ENCODE measurements around the gene SCYGR6. TPM values are rescaled to one million over a fixed set of nuclear protein-coding genes. Genes with fewer than 3 reads are reported as not detected.
"Not testable (repeated sequence)": the region's sequence is repeated elsewhere in the genome, so short reads cannot be mapped to it uniquely, and the experiment has no call there.

Gene SCYGR6
- total RNA-seq, 1 experiment from 2014 or later, result not detected

DNA sequence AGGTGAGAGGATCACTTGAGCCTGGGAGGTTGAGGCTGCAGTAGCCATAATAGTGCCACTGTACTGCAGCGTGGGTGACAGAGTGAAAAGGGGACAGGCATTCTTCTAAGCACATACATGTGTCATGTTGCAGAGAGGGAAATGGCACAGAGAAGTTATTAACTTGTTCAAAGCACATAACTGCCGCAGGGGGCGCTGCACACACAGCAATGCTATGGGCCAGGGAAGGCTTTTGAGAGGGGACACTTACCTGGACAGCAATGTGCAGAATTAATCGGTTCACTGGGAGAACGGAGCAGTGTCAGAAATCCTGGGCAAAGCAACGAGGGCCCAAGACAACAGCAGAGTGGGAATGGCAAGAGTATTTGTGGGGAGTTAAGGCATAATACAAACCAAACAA lies 23.5 kb upstream of the SCYGR6 start:
- intact Hi-C loops (cut with micrococcal nuclease; ENCODE audit: unreplicated experiment), result no loop called here
- DNase-seq, result no peak
- Histone ChIP-seq H3K79me2 (ENCODE audit: low read depth) (no peaks in the 10 kb centered on the region), H3K9me3 (ENCODE audit: insufficient read depth, low read depth) (no peaks in the 10 kb centered on the region), H2AFZ (no peak overlapping the region), H3K27me3 (ENCODE audit: insufficient read depth, low read depth) (no peaks in the 10 kb centered on the region), H3K4me3 (no peak overlapping the region), H3K4me2 (no peak overlapping the region), H3F3A (ENCODE audit: insufficient read depth, low read depth) (no peaks in the 10 kb centered on the region), H4K20me1 (ENCODE audit: insufficient read depth) (no peaks in the 10 kb centered on the region), H3K36me3 (ENCODE audit: low read depth) (no peaks in the 10 kb centered on the region), H3K4me1 (replicated peaks; ENCODE audit: insufficient read depth) (no peaks in the 10 kb centered on the region), H3K9me2 (ENCODE audit: insufficient read depth) (no peaks in the 10 kb centered on the region), H3K27ac (no peak overlapping the region)
- POLR2A ChIA-PET (ENCODE audit: unreplicated experiment), result no interaction called here
- no TSS peak for BruUV-seq (replicated peaks)
- TF ChIP-seq, protein P1, sequence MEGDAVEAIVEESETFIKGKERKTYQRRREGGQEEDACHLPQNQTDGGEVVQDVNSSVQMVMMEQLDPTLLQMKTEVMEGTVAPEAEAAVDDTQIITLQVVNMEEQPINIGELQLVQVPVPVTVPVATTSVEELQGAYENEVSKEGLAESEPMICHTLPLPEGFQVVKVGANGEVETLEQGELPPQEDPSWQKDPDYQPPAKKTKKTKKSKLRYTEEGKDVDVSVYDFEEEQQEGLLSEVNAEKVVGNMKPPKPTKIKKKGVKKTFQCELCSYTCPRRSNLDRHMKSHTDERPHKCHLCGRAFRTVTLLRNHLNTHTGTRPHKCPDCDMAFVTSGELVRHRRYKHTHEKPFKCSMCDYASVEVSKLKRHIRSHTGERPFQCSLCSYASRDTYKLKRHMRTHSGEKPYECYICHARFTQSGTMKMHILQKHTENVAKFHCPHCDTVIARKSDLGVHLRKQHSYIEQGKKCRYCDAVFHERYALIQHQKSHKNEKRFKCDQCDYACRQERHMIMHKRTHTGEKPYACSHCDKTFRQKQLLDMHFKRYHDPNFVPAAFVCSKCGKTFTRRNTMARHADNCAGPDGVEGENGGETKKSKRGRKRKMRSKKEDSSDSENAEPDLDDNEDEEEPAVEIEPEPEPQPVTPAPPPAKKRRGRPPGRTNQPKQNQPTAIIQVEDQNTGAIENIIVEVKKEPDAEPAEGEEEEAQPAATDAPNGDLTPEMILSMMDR (conservative IDR thresholded peaks at IDR 0.05), result no peak
- no peak for TF ChIP-seq EZH2 (IDR thresholded peaks at IDR 0.05; ENCODE audit: low read depth)
- CTCF ChIA-PET, result no interaction called here

DNA sequence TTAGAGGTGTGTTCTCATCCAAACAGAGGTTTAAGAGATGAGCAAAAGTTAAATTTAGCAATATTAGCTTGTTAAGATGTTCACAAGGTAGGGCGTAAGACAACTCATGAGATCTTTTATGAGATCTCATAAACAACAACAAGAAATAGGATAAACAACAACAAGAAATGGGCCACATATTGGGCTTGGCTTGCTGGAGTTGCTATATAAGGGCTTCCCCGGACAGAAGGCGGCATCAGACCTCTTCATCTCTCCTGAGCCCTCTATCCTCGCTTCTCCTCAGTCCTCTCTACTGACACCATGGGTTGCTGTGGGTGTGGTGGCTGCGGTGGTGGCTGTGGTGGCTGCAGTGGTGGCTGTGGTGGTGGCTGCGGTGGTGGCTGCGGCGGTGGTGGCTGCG lies 21.0 kb upstream of the SCYGR6 start, which contains the start of gene SCYGR8:
SCYGR8 (plus strand) TSS at position 301 of the 400 bp plus-strand sequence; CDS start at position 301, 0 bp downstream.
- BruUV-seq (replicated peaks), result no TSS peak
- Histone ChIP-seq H3K9me2 (ENCODE audit: insufficient read depth) (no peaks in the 10 kb centered on the region), H3K4me2 (no peak within 1 kb of the TSS), H3K27ac (no peak within 1 kb of the TSS), H3K27me3 (ENCODE audit: insufficient read depth, low read depth) (no peaks in the 10 kb centered on the region), H4K20me1 (ENCODE audit: insufficient read depth) (no peaks in the 10 kb centered on the region), H3F3A (ENCODE audit: insufficient read depth, low read depth) (no peaks in the 10 kb centered on the region), H2AFZ (no peak within 1 kb of the TSS), H3K79me2 (ENCODE audit: low read depth) (no peaks in the 10 kb centered on the region), H3K4me3 (no peak within 1 kb of the TSS), H3K36me3 (ENCODE audit: low read depth) (no peaks in the 10 kb centered on the region), H3K9me3 (ENCODE audit: insufficient read depth, low read depth) (no peaks in the 10 kb centered on the region), H3K4me1 (replicated peaks; ENCODE audit: insufficient read depth) (no peaks in the 10 kb centered on the region)
- no peak for DNase-seq
- intact Hi-C loops (cut with micrococcal nuclease; ENCODE audit: unreplicated experiment), result no loop called here
- POLR2A ChIA-PET (ENCODE audit: unreplicated experiment), result no interaction called here
- TF ChIP-seq EZH2 (IDR thresholded peaks at IDR 0.05; ENCODE audit: low read depth), result no peak
- TF ChIP-seq, protein P1 (conservative IDR thresholded peaks at IDR 0.05), result no peak
- CTCF ChIA-PET, result no interaction called here

DNA sequence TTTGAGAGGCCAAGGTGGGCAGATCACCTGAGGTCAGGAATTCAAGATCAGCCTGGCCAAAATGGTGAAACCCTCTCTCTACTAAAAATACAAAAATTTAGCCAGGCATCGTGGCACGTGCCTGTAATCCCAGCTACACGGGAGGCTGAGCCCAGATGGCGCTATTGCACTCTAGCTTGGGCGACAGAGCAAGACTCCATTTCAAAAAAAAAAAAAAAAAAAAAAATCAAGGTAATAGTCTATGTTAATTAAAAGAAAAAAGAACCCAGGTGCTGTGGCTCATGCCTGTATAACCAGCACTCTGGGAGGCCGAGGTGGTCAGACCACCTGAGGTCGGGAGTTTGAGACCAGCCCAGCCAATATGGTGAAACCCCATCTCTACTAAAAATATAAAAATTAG lies 16.1 kb upstream of the SCYGR6 start:
- intact Hi-C loops (cut with micrococcal nuclease; ENCODE audit: unreplicated experiment); H3F3A ChIP-seq (ENCODE audit: insufficient read depth, low read depth); DNase-seq; H3K27me3 ChIP-seq (ENCODE audit: insufficient read depth, low read depth); H3K27ac ChIP-seq; H3K79me2 ChIP-seq (ENCODE audit: low read depth); BruUV-seq (replicated peaks); H3K36me3 ChIP-seq (ENCODE audit: low read depth); H3K4me1 ChIP-seq (replicated peaks; ENCODE audit: insufficient read depth); H3K4me3 ChIP-seq; H4K20me1 ChIP-seq (ENCODE audit: insufficient read depth); H2AFZ ChIP-seq; POLR2A ChIA-PET (ENCODE audit: unreplicated experiment); H3K9me3 ChIP-seq (ENCODE audit: insufficient read depth, low read depth); H3K9me2 ChIP-seq (ENCODE audit: insufficient read depth); H3K4me2 ChIP-seq: not testable (repeated sequence)
- TF ChIP-seq, protein P1 (conservative IDR thresholded peaks at IDR 0.05), result peak; percentile 30; the same call in 1 of the 2 replicates
- CTCF ChIA-PET, result interaction anchor here (0.7 kb wide), 2 partner anchors 15 to 30 kb away, joined by 4 to 9 read pairs; no protein-coding TSS in a partner anchor
